DMS 273 (cell line): ENCODE data around the gene PRPS1.
"Not testable (repeated sequence)": the region's sequence is repeated elsewhere in the genome, so short reads cannot be mapped to it uniquely, and the experiment has no call there.

Experiments used
- DNase-seq: peaks from one replicate; lab custom pipeline; 2025; ENCODE audit not compliant: unreplicated experiment; lab: John Stamatoyannopoulos, UW

Gene PRPS1

GRCh38 chrX:107629540-107629909 is 1.2 kb downstream of the PRPS1 start:
- peak; percentile 57 for DNase-seq

DNA sequence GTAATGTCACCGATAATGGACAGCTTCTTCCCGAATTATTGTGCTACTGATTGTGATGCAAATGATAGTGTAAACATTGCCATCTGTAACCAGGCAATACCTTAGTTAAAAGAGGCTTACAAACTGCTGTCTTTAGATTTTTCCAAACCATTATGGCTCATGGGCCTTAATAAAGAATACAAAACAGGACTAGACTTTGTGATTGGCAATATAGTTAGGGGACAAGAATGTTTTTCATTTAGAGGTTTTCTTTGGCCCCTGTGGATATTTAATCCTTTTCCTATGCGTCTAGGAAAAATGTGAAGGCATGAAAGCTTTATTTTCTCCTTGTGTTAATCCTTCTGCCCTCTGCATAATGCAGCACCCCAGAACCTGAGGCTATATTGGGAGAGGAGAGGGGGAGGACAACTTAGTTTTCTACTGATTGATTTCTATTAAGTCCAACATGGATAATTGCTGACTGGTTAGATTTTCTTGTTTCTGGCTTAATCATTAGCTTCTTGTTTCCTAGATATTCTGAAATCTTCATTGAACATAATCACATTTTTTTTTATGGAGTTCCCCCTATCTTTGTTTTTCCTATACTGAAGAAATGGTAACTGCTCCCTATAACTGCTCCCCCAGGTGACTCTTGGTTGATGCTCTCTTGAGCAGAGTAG is 1.9 kb downstream of the PRPS1 start:
- DNase-seq, result no peak

DNA sequence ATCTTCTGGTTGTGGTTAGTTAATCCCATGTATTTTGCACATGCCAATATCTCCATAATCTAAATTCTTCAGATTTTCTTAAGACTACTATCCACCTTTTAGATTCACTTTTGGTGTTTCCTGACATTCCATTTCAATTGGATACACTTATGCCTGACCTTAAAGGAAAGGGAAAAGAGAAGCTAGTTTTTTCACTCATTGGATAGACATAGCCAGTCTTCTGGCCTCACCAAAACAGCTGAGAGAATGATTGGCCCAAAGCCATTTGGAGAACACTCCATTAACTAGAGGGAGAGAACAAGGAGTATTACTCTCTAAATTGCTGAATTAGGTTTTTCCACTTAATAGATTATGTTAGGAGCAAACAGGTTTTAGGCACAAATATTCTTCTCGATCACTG is 4.0 kb downstream of the PRPS1 start:
- DNase-seq, result no peak

DNA sequence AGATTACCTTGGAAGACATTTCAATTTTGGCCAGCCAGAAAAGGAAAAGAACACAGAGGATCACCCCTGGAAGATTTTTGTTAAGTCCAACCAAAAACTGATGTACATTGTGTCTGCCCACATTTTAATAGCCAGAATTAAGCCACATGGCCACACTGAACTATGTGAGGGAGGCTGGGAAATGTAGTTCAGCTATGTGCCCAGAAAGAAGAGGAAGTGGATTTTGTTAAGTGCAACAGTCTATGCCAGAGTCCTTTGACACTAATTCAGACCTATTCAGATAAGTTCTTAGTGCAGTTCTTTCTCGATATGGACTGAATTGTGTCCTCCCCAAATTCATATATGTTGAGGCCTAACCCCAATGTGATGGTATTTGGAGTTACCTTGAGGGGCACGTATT is 18.4 kb downstream of the PRPS1 start:
- no peak for DNase-seq

DNA sequence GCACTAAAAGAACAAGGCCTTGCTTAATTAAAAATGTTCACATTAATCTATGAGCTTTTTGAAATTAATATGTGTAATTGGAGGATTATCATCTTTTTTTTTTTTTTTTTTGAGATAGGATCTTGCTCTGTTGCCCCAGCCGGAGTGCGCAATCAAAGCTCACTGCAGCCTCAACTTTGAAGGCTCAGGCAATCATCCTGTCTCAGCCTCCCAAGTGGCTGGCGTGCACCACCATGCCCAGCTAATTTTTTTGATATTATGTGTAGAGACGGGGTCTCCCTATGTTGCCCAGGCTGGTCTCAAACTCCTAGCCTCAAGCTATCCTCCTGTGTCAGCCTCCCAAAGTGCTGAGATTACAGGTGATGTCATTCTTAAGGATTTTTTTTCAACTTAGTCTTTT is 20.0 kb downstream of the PRPS1 start:
- no peak for DNase-seq

DNA sequence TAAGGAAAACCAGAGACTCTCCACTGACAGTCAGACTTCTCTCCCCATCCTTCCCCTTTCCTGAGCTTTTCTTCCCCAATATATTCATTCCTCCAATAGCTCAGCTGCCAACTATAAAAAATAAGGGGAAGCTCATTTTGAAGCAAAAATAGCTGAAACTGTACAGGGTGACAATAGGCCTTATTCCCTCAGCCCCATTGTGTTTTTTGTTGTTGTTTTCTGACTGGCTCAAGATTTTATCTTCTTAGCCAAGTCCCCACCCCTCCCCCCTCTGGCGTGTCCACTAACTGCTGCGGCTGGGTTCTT is 26.2 kb downstream of the PRPS1 start:
- no peak for DNase-seq

DNA sequence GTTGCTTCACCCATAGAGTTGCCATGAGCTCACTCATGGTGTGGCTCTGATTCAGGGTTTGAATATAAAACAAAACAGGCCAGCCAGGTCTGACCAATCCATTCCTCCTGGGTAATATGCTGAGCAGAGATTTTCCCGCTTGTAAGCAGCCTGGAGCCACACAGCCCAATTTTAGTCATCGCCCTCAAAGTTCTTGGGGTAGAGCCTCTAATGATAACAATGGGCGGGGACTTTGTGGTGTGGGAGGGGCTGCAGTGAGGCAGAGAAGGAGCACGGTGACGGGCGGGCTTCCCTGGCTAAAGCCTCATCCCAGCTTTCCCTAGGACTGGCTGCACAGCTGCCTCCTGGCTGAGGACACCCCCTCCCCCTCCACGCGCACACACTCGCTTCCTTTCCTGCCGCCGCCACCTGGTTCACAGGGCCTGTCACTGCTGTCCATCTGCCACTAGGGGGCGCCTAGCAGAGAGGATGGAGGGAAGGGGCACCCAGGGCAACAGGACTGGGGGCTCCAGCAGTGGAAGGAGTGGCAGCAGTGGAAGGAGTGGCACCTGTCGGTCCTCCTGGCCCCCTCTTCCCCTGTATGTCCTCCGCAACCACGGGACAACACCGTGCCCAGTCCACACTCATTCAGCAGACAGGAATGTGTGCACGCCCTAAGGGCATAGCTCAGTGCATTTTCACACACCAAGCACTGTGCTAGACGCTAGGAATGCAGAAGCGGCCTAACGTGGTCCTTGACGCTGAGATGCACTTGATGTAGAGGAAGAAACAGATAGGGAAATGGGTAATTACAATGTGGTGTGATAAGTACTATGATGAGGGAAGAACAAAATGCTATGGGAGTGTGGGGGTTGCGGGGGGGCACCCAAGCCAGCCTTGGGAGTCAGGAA is 26.8 kb downstream of the PRPS1 start:
- DNase-seq, result peak; percentile 88

DNA sequence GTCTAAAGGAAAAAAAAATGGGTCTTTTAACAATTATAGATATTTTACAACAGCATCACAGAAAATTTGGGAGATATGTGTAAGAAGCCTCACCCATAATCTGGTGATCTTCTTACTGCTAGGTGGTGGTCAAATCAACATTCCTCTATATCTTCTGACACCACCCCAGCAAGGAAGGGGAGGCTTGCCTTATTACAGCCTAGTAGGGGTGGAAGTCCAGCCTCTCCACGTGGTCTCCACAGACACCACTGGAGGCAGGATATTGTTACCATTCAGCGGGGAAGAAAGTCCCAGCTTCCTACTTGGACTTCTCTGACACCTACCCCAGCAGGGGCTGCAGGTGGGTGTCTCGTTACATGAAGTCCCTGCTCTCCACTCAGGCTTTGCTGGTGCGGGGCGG is 28.7 kb downstream of the PRPS1 start:
- no peak for DNase-seq

- DNase-seq, result no peak
These were observed 30.4 kb downstream of the PRPS1 start for GRCh38 chrX:107658660-107659059.

DNA sequence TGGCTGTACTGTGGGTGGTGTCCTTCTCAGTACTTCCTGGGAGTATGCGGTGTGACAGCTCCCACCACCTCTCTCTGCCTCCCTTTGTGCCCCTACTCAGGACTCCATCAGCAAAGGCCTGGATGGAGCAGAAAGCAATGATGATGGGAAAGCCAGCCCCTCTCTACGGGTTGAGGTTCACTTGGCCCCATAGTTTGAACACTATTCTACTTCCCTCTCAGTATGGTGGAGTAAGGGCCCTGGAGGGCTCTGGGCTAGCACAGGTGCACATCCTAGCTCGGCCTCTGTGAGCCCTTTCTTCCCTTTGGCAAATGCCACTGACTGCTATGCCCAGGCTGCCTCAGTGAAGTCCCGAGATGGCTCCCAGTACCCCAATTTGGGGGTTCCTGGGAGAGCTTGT is 31.0 kb downstream of the PRPS1 start:
- no peak for DNase-seq

- peak; percentile 72 for DNase-seq
These were observed 31.5 kb downstream of the PRPS1 start for GRCh38 chrX:107659768-107660167.

- no peak for DNase-seq
These were observed 33.8 kb downstream of the PRPS1 start for GRCh38 chrX:107662145-107662544.

GRCh38 chrX:107662824-107663223 is 34.5 kb downstream of the PRPS1 start:
- no peak for DNase-seq

DNA sequence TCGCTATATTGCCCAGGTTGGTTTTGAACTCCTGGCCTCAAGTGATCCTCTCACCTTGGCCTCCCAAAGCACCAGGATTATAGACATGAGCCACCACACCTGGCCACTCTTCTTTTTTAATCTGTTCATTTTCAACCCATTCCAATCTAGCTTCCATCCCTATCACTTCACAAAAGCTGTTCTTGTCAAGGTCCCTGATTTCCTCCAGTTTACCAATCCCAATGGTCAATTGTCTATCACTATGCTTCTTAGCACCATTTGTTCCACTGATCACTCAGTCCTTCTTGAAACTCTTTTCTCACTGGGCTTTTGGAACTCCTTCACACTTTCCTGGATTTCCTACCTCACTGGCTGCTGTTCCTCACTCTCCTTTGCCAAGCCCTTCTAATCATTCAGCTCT is 38.6 kb downstream of the PRPS1 start:
- no peak for DNase-seq

GRCh38 chrX:107667426-107667825 is 39.1 kb downstream of the PRPS1 start:
- no peak for DNase-seq

- not testable (repeated sequence) for DNase-seq
These were observed 40.4 kb downstream of the PRPS1 start for GRCh38 chrX:107668710-107669109.

- no peak for DNase-seq
These were observed 41.0 kb downstream of the PRPS1 start for GRCh38 chrX:107669261-107669660.

GRCh38 chrX:107669885-107670628 is 41.7 kb downstream of the PRPS1 start:
- DNase-seq, result no peak

GRCh38 chrX:107671256-107671655 is 42.9 kb downstream of the PRPS1 start:
- DNase-seq, result not testable (repeated sequence)

- DNase-seq, result peak; percentile 83
These were observed 44.7 kb downstream of the PRPS1 start for GRCh38 chrX:107672955-107673378.

- DNase-seq, result no peak
These were observed 45.1 kb downstream of the PRPS1 start for GRCh38 chrX:107673431-107673830.

DNA sequence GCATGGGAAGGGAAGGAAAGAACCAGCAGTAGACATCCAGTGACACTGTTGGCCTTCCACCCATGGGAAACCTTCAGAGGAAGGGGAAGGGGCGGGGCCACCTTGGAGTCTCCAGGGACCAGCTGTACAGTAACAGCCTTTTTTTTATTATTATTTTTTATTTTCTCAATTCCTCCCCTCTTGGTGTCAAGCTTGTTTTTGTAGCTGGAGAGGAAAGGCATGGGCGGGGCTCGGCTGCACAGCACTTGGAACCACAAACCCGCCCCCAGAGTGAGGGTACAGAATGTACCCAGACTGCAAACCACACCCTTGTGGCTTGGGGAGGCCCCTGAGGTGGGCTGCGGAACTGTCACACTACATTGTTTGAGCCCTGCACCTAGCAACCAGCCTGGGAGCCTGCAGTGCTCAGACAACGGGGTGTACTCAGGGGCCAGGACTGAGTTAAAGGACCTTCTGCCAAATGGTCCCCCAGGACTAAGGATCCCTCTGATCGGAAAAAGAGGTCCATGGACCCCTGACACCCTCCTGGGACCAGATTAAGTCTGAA is 45.7 kb downstream of the PRPS1 start:
- peak; percentile 58 for DNase-seq
